Urothelium cell line (cell line): Measurements from ENCODE around the gene ENAH.
A peak's percentile ranks its signal among the peaks of the same experiment; 100 is the strongest.
"Not testable (repeated sequence)": the region's sequence is repeated elsewhere in the genome, so short reads cannot be mapped to it uniquely, and the experiment has no call there.

Experiments
- DNase-seq: peaks from one replicate; pipeline ENCODE4 v3.0.0; 2011; ENCODE audit warnings: low spot score, mixed read lengths
- FAIRE-seq: peaks from 2 replicates; lab custom pipeline; 2011; peaks lifted over from hg19 to GRCh38; lab: Jason Lieb, UNC

ENAH gene

GRCh38 chr1:225477296-225477911 lies 175.5 kb downstream of the ENAH start:
- FAIRE-seq (no peak), DNase-seq (no peak)

GRCh38 chr1:225476538-225476988 lies 176.4 kb downstream of the ENAH start:
- no peak for DNase-seq

GRCh38 chr1:225476100-225476511 lies 176.8 kb downstream of the ENAH start:
- no peak for FAIRE-seq
- DNase-seq: no peak

More at GRCh38 chr1:225476538-225476988, 176.4 kb downstream of the ENAH start:
- no peak for FAIRE-seq

- FAIRE-seq (peak; percentile 87), DNase-seq (peak; percentile 83)
Observed at GRCh38 chr1:225474986-225475820, 177.7 kb downstream of the ENAH start.

GRCh38 chr1:225474439-225474985 lies 178.4 kb downstream of the ENAH start:
- DNase-seq (no peak), FAIRE-seq (no peak)

GRCh38 chr1:225473676-225474438 lies 179.1 kb downstream of the ENAH start:
- FAIRE-seq, DNase-seq: not testable (repeated sequence)

GRCh38 chr1:225473266-225473665 lies 179.7 kb downstream of the ENAH start:
- DNase-seq, FAIRE-seq: not testable (repeated sequence)

- DNase-seq: no peak
- no peak for FAIRE-seq
Observed at GRCh38 chr1:225471453-225472301, 181.2 kb downstream of the ENAH start.

GRCh38 chr1:225471109-225471452 lies 181.8 kb downstream of the ENAH start:
- FAIRE-seq (no peak), DNase-seq (no peak)

GRCh38 chr1:225470211-225471108 lies 182.5 kb downstream of the ENAH start:
- no peak for DNase-seq

GRCh38 chr1:225469051-225469450 lies 183.9 kb downstream of the ENAH start:
- FAIRE-seq: no peak
- no peak for DNase-seq

More at GRCh38 chr1:225470211-225471108, 182.5 kb downstream of the ENAH start:
- FAIRE-seq: no peak

GRCh38 chr1:225468270-225469020 lies 184.5 kb downstream of the ENAH start:
- DNase-seq: no peak
- no peak for FAIRE-seq

- FAIRE-seq: no peak
Observed at GRCh38 chr1:225467193-225468020, 185.5 kb downstream of the ENAH start.

GRCh38 chr1:225466848-225467192 lies 186.1 kb downstream of the ENAH start:
- no peak for FAIRE-seq
- no peak for DNase-seq

More at GRCh38 chr1:225467193-225468020, 185.5 kb downstream of the ENAH start:
- DNase-seq: no peak

GRCh38 chr1:225465793-225466517 lies 187.0 kb downstream of the ENAH start:
- FAIRE-seq: no peak

GRCh38 chr1:225464851-225465792 lies 187.8 kb downstream of the ENAH start:
- no peak for DNase-seq
- no peak for FAIRE-seq

More at GRCh38 chr1:225465793-225466517, 187.0 kb downstream of the ENAH start:
- no peak for DNase-seq
